ENCODE measurements around the gene FGF6.

- no peak for TF ChIP-seq EP300 (IDR thresholded peaks at IDR 0.05; ENCODE audit: borderline replicate concordance)
- no peak for TF ChIP-seq TAF1 (IDR thresholded peaks at IDR 0.05; ENCODE audit: low read depth)
- TF ChIP-seq YY1 (IDR thresholded peaks at IDR 0.05; ENCODE audit: low read depth): no peak
- no peak for TF ChIP-seq CREB1 (IDR thresholded peaks at IDR 0.05; ENCODE audit: low read depth)
- no peak for TF ChIP-seq CEBPB (IDR thresholded peaks at IDR 0.05)
- TF ChIP-seq, protein P1, sequence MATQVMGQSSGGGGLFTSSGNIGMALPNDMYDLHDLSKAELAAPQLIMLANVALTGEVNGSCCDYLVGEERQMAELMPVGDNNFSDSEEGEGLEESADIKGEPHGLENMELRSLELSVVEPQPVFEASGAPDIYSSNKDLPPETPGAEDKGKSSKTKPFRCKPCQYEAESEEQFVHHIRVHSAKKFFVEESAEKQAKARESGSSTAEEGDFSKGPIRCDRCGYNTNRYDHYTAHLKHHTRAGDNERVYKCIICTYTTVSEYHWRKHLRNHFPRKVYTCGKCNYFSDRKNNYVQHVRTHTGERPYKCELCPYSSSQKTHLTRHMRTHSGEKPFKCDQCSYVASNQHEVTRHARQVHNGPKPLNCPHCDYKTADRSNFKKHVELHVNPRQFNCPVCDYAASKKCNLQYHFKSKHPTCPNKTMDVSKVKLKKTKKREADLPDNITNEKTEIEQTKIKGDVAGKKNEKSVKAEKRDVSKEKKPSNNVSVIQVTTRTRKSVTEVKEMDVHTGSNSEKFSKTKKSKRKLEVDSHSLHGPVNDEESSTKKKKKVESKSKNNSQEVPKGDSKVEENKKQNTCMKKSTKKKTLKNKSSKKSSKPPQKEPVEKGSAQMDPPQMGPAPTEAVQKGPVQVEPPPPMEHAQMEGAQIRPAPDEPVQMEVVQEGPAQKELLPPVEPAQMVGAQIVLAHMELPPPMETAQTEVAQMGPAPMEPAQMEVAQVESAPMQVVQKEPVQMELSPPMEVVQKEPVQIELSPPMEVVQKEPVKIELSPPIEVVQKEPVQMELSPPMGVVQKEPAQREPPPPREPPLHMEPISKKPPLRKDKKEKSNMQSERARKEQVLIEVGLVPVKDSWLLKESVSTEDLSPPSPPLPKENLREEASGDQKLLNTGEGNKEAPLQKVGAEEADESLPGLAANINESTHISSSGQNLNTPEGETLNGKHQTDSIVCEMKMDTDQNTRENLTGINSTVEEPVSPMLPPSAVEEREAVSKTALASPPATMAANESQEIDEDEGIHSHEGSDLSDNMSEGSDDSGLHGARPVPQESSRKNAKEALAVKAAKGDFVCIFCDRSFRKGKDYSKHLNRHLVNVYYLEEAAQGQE (IDR thresholded peaks at IDR 0.05; ENCODE audit: low read depth): no peak
- TF ChIP-seq FOXM1 (IDR thresholded peaks at IDR 0.05; ENCODE audit: borderline replicate concordance, low read depth): no peak
- TF ChIP-seq TCF12 (IDR thresholded peaks at IDR 0.05; ENCODE audit: low read depth): no peak
- TF ChIP-seq MAX (IDR thresholded peaks at IDR 0.05): no peak
- no peak for TF ChIP-seq NFIC (IDR thresholded peaks at IDR 0.05)
- TF ChIP-seq TEAD4 (IDR thresholded peaks at IDR 0.05): no peak
- no peak for TF ChIP-seq RAD21 (IDR thresholded peaks at IDR 0.05; ENCODE audit: low read depth)
- no peak for TF ChIP-seq ZBTB7A (IDR thresholded peaks at IDR 0.05; ENCODE audit: low read depth)
- TF ChIP-seq EGR1 (IDR thresholded peaks at IDR 0.05): no peak
These were observed 8.8 kb upstream of the FGF6 start for GRCh38 chr12:4454315-4454860.

Data from Ishikawa (cell line).